ENCODE data around the gene BANK1.
A peak's percentile ranks its signal among the peaks of the same experiment; 100 is the strongest.

BANK1 gene

DNA sequence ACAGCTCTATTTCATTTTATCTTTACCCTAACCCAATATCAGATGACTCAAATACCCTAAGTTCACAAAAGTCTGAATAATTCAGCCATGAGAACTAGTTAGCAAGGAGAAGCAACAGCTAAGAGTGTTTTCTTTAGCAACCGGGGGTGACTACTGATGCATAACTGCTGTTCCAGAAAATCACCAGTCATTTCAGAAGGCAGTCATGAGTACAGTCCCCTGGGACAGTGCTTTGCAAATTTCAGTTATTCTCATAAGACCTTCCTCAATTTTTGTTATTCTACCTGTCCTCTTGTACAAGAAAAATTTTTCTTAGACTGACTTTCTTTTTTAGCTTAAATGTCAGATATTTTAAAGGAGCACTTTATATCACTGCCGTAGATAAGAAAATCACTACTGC, 16.4 kb downstream of the BANK1 start:
- H3K9me3 ChIP-seq (ENCODE audit: control insufficient read depth in 1 of 2, low read length in 2 of 2): no peaks in the 10 kb centered on the region
- no peaks in the 10 kb centered on the region for H3K27me3 ChIP-seq (ENCODE audit: control insufficient read depth in 1 of 2, insufficient read depth in 2 of 2, low read length in 2 of 2)
- peak overlapping the region in 1 of 2 donors; percentile 8 for H3K4me3 ChIP-seq (ENCODE audit: low read depth in 1 of 2, low read length in 2 of 2)
- H3K36me3 ChIP-seq (ENCODE audit: control insufficient read depth in 1 of 2, insufficient read depth in 2 of 2, low read length in 2 of 2): no peaks in the 10 kb centered on the region
- H3K9ac ChIP-seq (ENCODE audit: low read depth in 1 of 2, low read length in 2 of 2): no peak overlapping the region
- peaks cover 0 to 3% of the 10 kb centered on the region in 2 donors for H3K4me1 ChIP-seq (ENCODE audit: control insufficient read depth in 1 of 2, insufficient read depth in 2 of 2, low read length in 2 of 2)
- no peak overlapping the region for H3K27ac ChIP-seq (ENCODE audit: low read depth, low read length)

DNA sequence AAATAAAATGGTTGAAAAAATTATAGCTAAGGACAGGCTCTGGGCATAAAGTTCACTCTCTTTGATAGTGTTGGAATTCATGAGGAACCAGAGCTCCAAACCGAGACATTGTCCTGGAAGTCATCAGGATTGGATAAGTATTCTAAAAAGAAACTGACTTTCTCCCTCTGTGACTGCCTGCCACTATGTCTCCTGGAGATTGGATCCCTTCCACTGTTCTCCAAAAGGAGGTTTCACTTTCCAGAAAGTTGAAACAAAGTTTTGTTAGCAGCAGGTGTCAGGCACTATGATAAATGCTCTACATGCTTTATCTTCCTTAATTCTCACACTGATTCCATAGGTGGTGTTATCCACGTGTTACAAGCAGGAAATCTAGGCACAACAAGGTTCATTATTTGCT, 16.8 kb downstream of the BANK1 start:
- H3K36me3 ChIP-seq (ENCODE audit: control insufficient read depth in 1 of 2, insufficient read depth in 2 of 2, low read length in 2 of 2): no peaks in the 10 kb centered on the region
- no peak overlapping the region for H3K27ac ChIP-seq (ENCODE audit: low read depth, low read length)
- no peaks in the 10 kb centered on the region for H3K9me3 ChIP-seq (ENCODE audit: control insufficient read depth in 1 of 2, low read length in 2 of 2)
- peaks cover 0 to 3% of the 10 kb centered on the region in 2 donors for H3K4me1 ChIP-seq (ENCODE audit: control insufficient read depth in 1 of 2, insufficient read depth in 2 of 2, low read length in 2 of 2)
- H3K4me3 ChIP-seq (ENCODE audit: low read depth in 1 of 2, low read length in 2 of 2): peak overlapping the region in 1 of 2 donors; percentile 8
- no peak overlapping the region for H3K9ac ChIP-seq (ENCODE audit: low read depth in 1 of 2, low read length in 2 of 2)
- H3K27me3 ChIP-seq (ENCODE audit: control insufficient read depth in 1 of 2, insufficient read depth in 2 of 2, low read length in 2 of 2): no peaks in the 10 kb centered on the region

DNA sequence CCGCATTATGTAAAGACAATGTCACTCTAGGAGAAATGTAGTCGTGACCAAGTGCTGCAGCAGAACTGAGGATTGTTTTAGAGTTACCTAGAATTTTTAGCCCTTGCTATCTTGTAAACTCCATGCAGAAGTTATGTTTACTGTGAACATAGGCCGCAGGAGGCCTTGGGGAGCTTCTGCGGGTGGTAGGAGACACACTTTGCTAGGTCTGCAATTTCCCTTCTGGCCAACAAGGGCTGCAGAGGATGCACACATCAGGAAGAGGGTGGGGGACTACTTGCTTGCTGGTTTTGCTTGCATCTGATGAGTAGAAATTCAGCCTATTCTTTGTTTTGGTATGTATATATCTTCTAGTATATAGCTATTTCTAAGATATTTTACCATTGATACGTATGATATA, 23.1 kb downstream of the BANK1 start:
- Histone ChIP-seq H3K9me3 (ENCODE audit: control insufficient read depth in 1 of 2, low read length in 2 of 2) (no peaks in the 10 kb centered on the region), H3K4me3 (ENCODE audit: low read depth in 1 of 2, low read length in 2 of 2) (no peak overlapping the region), H3K4me1 (ENCODE audit: control insufficient read depth in 1 of 2, insufficient read depth in 2 of 2, low read length in 2 of 2) (no peaks in the 10 kb centered on the region), H3K27me3 (ENCODE audit: control insufficient read depth in 1 of 2, insufficient read depth in 2 of 2, low read length in 2 of 2) (no peaks in the 10 kb centered on the region), H3K27ac (ENCODE audit: low read depth, low read length) (no peak overlapping the region), H3K9ac (ENCODE audit: low read depth in 1 of 2, low read length in 2 of 2) (no peak overlapping the region), H3K36me3 (ENCODE audit: control insufficient read depth in 1 of 2, insufficient read depth in 2 of 2, low read length in 2 of 2) (no peaks in the 10 kb centered on the region)

DNA sequence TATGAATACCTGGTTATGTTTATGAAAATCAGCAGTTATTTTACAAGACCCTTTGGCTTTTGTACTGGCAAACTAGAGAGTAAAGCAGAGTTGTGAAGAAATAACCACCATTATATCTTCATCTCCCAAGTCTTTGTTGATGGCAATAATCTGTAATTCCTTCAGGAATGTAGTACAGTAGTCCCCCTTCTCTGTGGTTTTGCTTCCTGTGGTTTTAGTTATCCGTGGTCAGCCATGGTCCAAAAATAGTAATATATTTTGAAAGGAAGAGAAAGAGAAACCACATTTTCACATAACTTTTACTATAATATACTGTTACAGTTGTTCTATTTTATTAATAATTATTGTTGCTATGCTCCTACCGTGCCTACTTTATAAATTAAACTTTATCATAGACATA, 27.8 kb downstream of the BANK1 start:
- Histone ChIP-seq H3K27ac (ENCODE audit: low read depth, low read length) (no peak overlapping the region), H3K9ac (ENCODE audit: low read depth in 1 of 2, low read length in 2 of 2) (no peak overlapping the region), H3K27me3 (ENCODE audit: control insufficient read depth in 1 of 2, insufficient read depth in 2 of 2, low read length in 2 of 2) (no peaks in the 10 kb centered on the region), H3K36me3 (ENCODE audit: control insufficient read depth in 1 of 2, insufficient read depth in 2 of 2, low read length in 2 of 2) (no peaks in the 10 kb centered on the region), H3K4me3 (ENCODE audit: low read depth in 1 of 2, low read length in 2 of 2) (no peak overlapping the region), H3K4me1 (ENCODE audit: control insufficient read depth in 1 of 2, insufficient read depth in 2 of 2, low read length in 2 of 2) (no peaks in the 10 kb centered on the region), H3K9me3 (ENCODE audit: control insufficient read depth in 1 of 2, low read length in 2 of 2) (no peaks in the 10 kb centered on the region)

DNA sequence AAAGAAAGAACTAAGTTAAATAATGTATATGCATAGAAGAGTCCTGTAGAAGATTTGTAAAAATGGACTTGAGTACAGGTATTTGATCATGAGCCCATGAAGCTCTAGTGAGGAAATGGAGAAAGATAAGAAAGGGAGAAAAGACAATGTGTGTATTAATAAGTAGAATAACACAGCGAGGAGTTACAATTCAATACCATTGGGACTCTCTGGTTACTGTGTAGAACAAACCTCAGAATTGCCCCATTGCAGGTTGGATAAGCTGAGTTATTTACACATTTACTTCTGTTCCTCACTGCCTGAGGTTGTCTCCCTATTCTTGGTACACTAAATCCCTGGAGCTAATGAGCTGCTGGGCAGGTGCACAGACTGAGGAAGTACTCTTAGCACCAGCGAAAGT, 33.3 kb downstream of the BANK1 start:
- Histone ChIP-seq H3K4me3 (ENCODE audit: low read depth in 1 of 2, low read length in 2 of 2) (no peak overlapping the region), H3K9ac (ENCODE audit: low read depth in 1 of 2, low read length in 2 of 2) (no peak overlapping the region), H3K4me1 (ENCODE audit: control insufficient read depth in 1 of 2, insufficient read depth in 2 of 2, low read length in 2 of 2) (no peaks in the 10 kb centered on the region), H3K36me3 (ENCODE audit: control insufficient read depth in 1 of 2, insufficient read depth in 2 of 2, low read length in 2 of 2) (no peaks in the 10 kb centered on the region), H3K27me3 (ENCODE audit: control insufficient read depth in 1 of 2, insufficient read depth in 2 of 2, low read length in 2 of 2) (no peaks in the 10 kb centered on the region), H3K9me3 (ENCODE audit: control insufficient read depth in 1 of 2, low read length in 2 of 2) (no peaks in the 10 kb centered on the region), H3K27ac (ENCODE audit: low read depth, low read length) (no peak overlapping the region)

DNA sequence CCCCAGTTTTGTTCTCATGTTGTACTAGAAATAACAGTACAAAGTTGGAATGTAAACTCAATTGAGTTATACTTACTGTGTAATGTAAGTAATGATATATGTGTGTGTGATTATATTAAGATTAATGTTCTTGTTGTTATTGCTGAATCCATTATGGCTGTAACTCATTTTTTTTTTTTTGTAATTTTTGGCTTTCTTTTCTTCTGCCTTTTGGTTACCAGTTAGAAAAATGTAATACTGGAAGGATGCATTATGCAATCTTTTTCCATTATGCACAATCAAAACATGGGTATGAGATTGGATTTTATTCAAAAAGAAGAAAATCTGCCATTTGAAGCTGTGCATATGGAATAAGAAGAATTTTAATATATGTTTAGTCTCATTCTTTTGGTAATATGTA, 34.0 kb downstream of the BANK1 start:
- Histone ChIP-seq H3K36me3 (ENCODE audit: control insufficient read depth in 1 of 2, insufficient read depth in 2 of 2, low read length in 2 of 2) (no peaks in the 10 kb centered on the region), H3K9me3 (ENCODE audit: control insufficient read depth in 1 of 2, low read length in 2 of 2) (no peaks in the 10 kb centered on the region), H3K4me1 (ENCODE audit: control insufficient read depth in 1 of 2, insufficient read depth in 2 of 2, low read length in 2 of 2) (no peaks in the 10 kb centered on the region), H3K27me3 (ENCODE audit: control insufficient read depth in 1 of 2, insufficient read depth in 2 of 2, low read length in 2 of 2) (no peaks in the 10 kb centered on the region), H3K4me3 (ENCODE audit: low read depth in 1 of 2, low read length in 2 of 2) (no peak overlapping the region), H3K9ac (ENCODE audit: low read depth in 1 of 2, low read length in 2 of 2) (no peak overlapping the region), H3K27ac (ENCODE audit: low read depth, low read length) (no peak overlapping the region)

DNA sequence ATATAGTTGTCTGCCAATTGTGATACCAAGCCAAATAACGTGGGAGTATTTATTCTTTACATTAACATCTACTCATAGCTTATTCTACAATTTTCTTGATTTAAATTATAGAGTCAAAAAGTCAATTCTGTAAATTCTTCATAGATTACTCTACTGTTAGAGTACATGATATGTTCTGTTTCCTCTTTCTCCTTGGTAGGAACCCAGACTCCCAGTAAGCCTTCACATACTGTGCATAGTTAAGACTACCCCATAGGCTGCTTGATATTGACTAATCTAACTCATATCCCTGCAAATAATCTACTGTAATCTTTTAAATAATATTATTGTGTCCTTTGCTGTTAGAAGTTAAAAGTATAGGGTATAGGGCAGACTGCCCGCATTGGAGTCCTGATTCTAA, 35.4 kb downstream of the BANK1 start:
- Histone ChIP-seq H3K4me3 (ENCODE audit: low read depth in 1 of 2, low read length in 2 of 2) (no peak overlapping the region), H3K9ac (ENCODE audit: low read depth in 1 of 2, low read length in 2 of 2) (no peak overlapping the region), H3K9me3 (ENCODE audit: control insufficient read depth in 1 of 2, low read length in 2 of 2) (no peaks in the 10 kb centered on the region), H3K27ac (ENCODE audit: low read depth, low read length) (no peak overlapping the region), H3K36me3 (ENCODE audit: control insufficient read depth in 1 of 2, insufficient read depth in 2 of 2, low read length in 2 of 2) (no peaks in the 10 kb centered on the region), H3K27me3 (ENCODE audit: control insufficient read depth in 1 of 2, insufficient read depth in 2 of 2, low read length in 2 of 2) (no peaks in the 10 kb centered on the region), H3K4me1 (ENCODE audit: control insufficient read depth in 1 of 2, insufficient read depth in 2 of 2, low read length in 2 of 2) (no peaks in the 10 kb centered on the region)

DNA sequence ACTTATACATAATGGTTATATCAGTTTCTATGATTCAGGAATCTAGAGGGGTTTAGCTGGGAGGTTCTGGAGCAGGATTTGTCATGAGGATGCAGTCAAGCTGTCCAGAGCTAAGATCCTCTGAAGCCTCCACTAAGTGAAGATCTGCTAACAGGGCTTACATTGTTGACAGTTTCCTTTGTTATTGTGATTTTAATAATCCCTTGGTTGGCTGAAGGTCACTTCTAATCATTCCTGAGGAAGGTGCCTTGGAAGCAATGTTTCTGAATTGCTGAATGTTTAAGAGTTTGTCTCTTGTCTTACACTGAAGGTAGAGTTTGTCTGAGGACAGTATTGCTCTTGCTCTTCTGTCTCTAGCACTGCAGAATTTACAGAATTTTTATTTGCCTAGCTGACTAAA, 41.3 kb downstream of the BANK1 start:
- Histone ChIP-seq H3K4me3 (ENCODE audit: low read depth in 1 of 2, low read length in 2 of 2) (no peak overlapping the region), H3K27me3 (ENCODE audit: control insufficient read depth in 1 of 2, insufficient read depth in 2 of 2, low read length in 2 of 2) (no peaks in the 10 kb centered on the region), H3K9me3 (ENCODE audit: control insufficient read depth in 1 of 2, low read length in 2 of 2) (no peaks in the 10 kb centered on the region), H3K9ac (ENCODE audit: low read depth in 1 of 2, low read length in 2 of 2) (no peak overlapping the region), H3K27ac (ENCODE audit: low read depth, low read length) (no peak overlapping the region), H3K36me3 (ENCODE audit: control insufficient read depth in 1 of 2, insufficient read depth in 2 of 2, low read length in 2 of 2) (no peaks in the 10 kb centered on the region), H3K4me1 (ENCODE audit: control insufficient read depth in 1 of 2, insufficient read depth in 2 of 2, low read length in 2 of 2) (no peaks in the 10 kb centered on the region)

DNA sequence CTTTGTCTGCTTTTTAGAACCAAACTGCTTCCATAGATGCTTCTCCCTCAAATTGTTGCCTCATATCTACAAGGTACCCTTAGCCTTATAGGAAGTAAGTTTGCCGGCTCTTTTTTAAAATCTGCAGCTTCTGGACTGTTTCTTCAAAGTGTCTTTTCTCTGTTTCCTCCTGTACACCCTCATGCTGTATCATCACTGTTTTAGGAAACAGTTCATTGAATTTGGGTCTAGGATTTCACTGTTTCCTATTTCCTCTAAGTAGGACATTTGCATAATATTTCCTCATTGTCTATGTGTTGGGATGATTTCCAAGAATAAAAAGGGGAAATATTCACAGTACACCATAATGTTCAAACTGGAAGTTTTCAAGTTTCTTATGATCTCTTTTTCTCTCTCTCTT, 43.0 kb downstream of the BANK1 start:
- no peaks in the 10 kb centered on the region for H3K9me3 ChIP-seq (ENCODE audit: control insufficient read depth in 1 of 2, low read length in 2 of 2)
- H3K4me1 ChIP-seq (ENCODE audit: control insufficient read depth in 1 of 2, insufficient read depth in 2 of 2, low read length in 2 of 2): no peaks in the 10 kb centered on the region

DNA sequence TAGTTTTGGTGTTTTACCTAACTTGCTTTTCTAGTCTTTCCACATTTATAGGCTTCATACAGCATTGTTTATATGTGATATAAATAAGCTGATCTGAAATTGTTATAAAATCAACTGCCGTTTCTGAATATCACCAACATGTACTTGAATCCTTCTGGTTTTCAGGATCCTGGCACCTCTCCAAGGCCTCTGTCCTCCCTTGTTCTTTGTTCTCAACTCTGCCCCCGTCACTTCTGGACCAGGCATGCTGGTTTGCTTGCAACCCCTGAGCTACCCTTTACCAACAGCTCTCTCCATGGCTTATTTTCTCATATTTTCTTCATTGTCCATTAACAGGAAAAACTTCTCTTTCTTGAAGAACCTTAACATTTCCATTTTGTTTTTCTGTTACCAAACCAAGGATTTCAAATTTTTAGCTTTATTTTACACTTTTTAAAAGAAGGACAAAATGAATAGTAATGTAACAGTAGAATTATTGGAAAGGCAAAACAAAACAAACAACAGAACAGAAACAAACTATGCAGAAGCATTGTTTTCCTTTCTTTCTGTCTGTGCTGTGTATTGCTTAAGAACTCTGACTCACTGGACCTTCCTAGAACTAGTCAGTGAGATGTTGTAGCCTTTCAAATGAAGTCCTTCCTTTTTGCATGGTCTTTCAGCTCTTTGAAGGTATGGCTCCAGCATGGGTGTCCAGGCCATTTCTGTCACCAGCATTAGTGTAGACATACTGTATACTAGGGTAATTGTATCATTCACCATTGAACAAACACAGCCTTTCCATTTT, 44.8 kb downstream of the BANK1 start:
- no peaks in the 10 kb centered on the region for H3K9me3 ChIP-seq (ENCODE audit: control insufficient read depth in 1 of 2, low read length in 2 of 2)
- H3K36me3 ChIP-seq (ENCODE audit: control insufficient read depth in 1 of 2, insufficient read depth in 2 of 2, low read length in 2 of 2): no peaks in the 10 kb centered on the region
- H3K27ac ChIP-seq (ENCODE audit: low read depth, low read length): no peak overlapping the region
- no peaks in the 10 kb centered on the region for H3K27me3 ChIP-seq (ENCODE audit: control insufficient read depth in 1 of 2, insufficient read depth in 2 of 2, low read length in 2 of 2)
- H3K4me3 ChIP-seq (ENCODE audit: low read depth in 1 of 2, low read length in 2 of 2): no peak overlapping the region
- no peaks in the 10 kb centered on the region for H3K4me1 ChIP-seq (ENCODE audit: control insufficient read depth in 1 of 2, insufficient read depth in 2 of 2, low read length in 2 of 2)
- H3K9ac ChIP-seq (ENCODE audit: low read depth in 1 of 2, low read length in 2 of 2): no peak overlapping the region

More for the DNA sequence above, 43.0 kb downstream of the BANK1 start:
- H3K27ac ChIP-seq (ENCODE audit: low read depth, low read length): no peak overlapping the region
- H3K36me3 ChIP-seq (ENCODE audit: control insufficient read depth in 1 of 2, insufficient read depth in 2 of 2, low read length in 2 of 2): no peaks in the 10 kb centered on the region
- no peak overlapping the region for H3K9ac ChIP-seq (ENCODE audit: low read depth in 1 of 2, low read length in 2 of 2)
- no peak overlapping the region for H3K4me3 ChIP-seq (ENCODE audit: low read depth in 1 of 2, low read length in 2 of 2)
- H3K27me3 ChIP-seq (ENCODE audit: control insufficient read depth in 1 of 2, insufficient read depth in 2 of 2, low read length in 2 of 2): no peaks in the 10 kb centered on the region

Measured in duodenal mucosa (tissue), 2 donors.